ENCODE measurements around the gene ZMYM2. TPM values are rescaled to one million over a fixed set of nuclear protein-coding genes. Genes with fewer than 3 reads are reported as not detected.

ZMYM2 gene
- total RNA-seq, 6 experiments from 2014 or later: 17.1 to 35.2 (median 25.9) TPM

GRCh38 chr13:20001366-20002190 lies 43.1 kb downstream of the ZMYM2 start:
- no peak for TF ChIP-seq CTCF (IDR thresholded peaks at IDR 0.05)
- no peak for TF ChIP-seq POLR2A (IDR thresholded peaks at IDR 0.05)
- Histone ChIP-seq H3K36me3 (peaks cover 0 to 49% (median 15%) of the 10 kb centered on the region in 4 donors), H3K27me3 (no peaks in the 10 kb centered on the region), H3K9me3 (no peaks in the 10 kb centered on the region), H3K27ac (no peak overlapping the region), H3K4me3 (no peak overlapping the region), H3K4me1 (no peaks in the 10 kb centered on the region)
- ATAC-seq: no peak
- WGBS (ENCODE audit: insufficient coverage, low coverage, low lambda C conversion rate, missing lambda C conversion rate): 71% methylated on average over 4 of the region's 4 CpGs
- no peak for DNase-seq
- intact Hi-C loops (cut with DNase I): no loop called here

GRCh38 chr13:20002787-20003186 lies 44.3 kb downstream of the ZMYM2 start:
- Histone ChIP-seq H3K4me1 (no peaks in the 10 kb centered on the region), H3K27me3 (no peaks in the 10 kb centered on the region), H3K27ac (no peak overlapping the region), H3K36me3 (peaks cover 0 to 54% (median 19%) of the 10 kb centered on the region in 4 donors), H3K4me3 (no peak overlapping the region), H3K9me3 (no peaks in the 10 kb centered on the region)
- DNase-seq (no peak), ATAC-seq (no peak)
- WGBS (ENCODE audit: insufficient coverage, low coverage, low lambda C conversion rate, missing lambda C conversion rate): 72% methylated on average over 3 of the region's 3 CpGs
- intact Hi-C loops (cut with DNase I): no loop called here
- TF ChIP-seq POLR2A (IDR thresholded peaks at IDR 0.05) (no peak), CTCF (IDR thresholded peaks at IDR 0.05) (no peak)

- DNase-seq (no peak), ATAC-seq (no peak)
- 93% methylated on average over 1 of the region's 1 CpG for WGBS (ENCODE audit: insufficient coverage, low coverage, low lambda C conversion rate, missing lambda C conversion rate)
- no peaks in the 10 kb centered on the region for H3K9me3 ChIP-seq
- H3K4me1 ChIP-seq: no peaks in the 10 kb centered on the region
- H3K36me3 ChIP-seq: peaks cover 0 to 72% (median 23%) of the 10 kb centered on the region in 4 donors
- H3K27ac ChIP-seq: no peak overlapping the region
- H3K4me3 ChIP-seq: no peak overlapping the region
- intact Hi-C loops (cut with DNase I): no loop called here
- H3K27me3 ChIP-seq: no peaks in the 10 kb centered on the region
- TF ChIP-seq CTCF (IDR thresholded peaks at IDR 0.05) (no peak), POLR2A (IDR thresholded peaks at IDR 0.05) (no peak)
Measured at GRCh38 chr13:20006206-20006605, 47.7 kb downstream of the ZMYM2 start.

- TF ChIP-seq CTCF (IDR thresholded peaks at IDR 0.05) (no peak), POLR2A (IDR thresholded peaks at IDR 0.05) (no peak)
- WGBS (ENCODE audit: insufficient coverage, low coverage, low lambda C conversion rate, missing lambda C conversion rate): 94% methylated on average over 2 of the region's 2 CpGs
- intact Hi-C loops (cut with DNase I): no loop called here
- H3K4me1 ChIP-seq: no peaks in the 10 kb centered on the region
- no peak overlapping the region for H3K27ac ChIP-seq
- DNase-seq (no peak), ATAC-seq (no peak)
- H3K4me3 ChIP-seq: no peak overlapping the region
- H3K27me3 ChIP-seq: no peaks in the 10 kb centered on the region
- H3K9me3 ChIP-seq: peaks cover 0 to 7% (median 0%) of the 10 kb centered on the region in 4 donors
- peaks cover 0 to 2% (median 0%) of the 10 kb centered on the region in 4 donors for H3K36me3 ChIP-seq
Measured at GRCh38 chr13:20015763-20016162, 57.2 kb downstream of the ZMYM2 start.
